Fibroblast of skin of right biceps (primary cell): ENCODE data around the gene SYNPO2.
"Not testable (repeated sequence)": the region's sequence is repeated elsewhere in the genome, so short reads cannot be mapped to it uniquely, and the experiment has no call there.

Source experiments
- DNase-seq: peaks from one replicate; pipeline ENCODE4 v3.0.0-alpha.2; 2013

Gene SYNPO2

GRCh38 chr4:118977100-118977499 lies 88.4 kb downstream of the SYNPO2 start:
- DNase-seq, result not testable (repeated sequence)

DNA sequence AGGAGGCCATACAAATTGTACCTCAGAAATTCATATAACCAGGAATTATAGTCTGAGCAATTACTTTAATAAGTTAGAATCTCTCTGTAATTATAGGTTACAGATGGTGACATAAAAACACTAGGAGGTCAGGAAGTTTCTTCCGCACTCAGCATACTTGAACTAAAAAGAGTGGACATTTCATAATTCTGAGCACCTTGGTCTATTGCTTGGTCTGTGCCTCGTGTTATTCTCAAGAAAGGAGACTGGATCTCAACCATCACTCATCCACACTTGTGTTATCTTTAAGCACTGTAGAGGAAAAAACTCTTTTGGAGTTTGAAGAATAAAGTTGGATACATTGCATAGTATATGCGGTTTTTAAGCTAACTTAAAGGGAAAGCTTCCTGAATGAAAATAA lies 91.1 kb downstream of the SYNPO2 start:
- DNase-seq, result no peak

DNA sequence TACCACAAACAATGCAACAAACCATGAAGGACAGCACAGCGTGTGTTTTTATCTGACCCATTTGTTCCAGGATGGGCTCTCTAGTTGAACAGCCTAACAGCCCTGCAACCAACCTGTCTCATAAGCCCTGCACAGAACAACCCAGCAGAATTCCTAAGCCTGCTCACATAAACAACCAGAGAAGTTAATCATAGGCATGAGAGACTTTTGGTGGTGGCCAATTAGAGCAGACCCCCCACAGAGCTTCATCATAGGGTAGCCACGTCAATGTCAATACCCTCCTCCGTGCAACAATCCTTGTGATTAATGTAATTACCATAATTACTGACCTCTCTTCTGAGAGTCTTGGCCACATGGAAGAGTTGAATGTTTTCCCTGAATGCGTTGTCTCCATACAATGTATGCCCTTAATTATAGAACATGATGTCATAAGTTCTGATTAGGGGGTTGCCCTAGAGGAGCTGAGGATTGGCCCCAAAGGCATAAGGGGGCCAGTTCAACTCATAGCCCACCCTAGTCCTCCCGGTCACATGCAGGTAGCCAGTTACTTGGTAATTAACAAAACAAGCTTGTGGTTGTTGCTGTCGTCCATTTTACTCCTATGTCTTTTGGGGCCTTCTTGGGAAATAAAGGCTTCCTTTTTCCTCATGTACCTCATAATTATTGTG lies 92.7 kb downstream of the SYNPO2 start:
- peak; percentile 87 for DNase-seq

DNA sequence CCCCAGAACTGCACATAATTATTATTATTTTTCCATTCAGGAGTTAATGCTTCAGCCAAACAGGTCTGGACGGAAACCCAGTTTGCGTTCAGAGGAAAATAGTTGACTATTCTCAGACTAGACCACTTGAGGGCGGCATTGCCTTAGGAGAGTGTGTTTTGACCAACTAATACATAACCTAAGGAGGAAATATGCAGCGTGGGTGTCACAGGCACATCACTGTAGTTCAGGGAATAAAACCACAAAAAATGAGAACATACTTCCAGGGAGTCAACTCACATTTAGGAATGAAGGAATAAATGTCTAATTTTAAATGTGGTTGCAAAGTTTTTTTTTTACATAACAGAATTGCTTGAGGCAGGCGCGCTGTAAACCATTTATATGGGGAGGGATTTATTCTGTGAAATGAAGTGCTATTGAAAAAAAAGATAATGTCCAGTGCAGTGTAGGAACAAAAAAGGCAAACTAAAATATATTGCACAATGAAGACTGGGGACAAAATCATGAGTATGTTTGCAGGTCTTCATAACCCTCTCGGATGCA lies 93.3 kb downstream of the SYNPO2 start:
- DNase-seq, result peak; percentile 97

DNA sequence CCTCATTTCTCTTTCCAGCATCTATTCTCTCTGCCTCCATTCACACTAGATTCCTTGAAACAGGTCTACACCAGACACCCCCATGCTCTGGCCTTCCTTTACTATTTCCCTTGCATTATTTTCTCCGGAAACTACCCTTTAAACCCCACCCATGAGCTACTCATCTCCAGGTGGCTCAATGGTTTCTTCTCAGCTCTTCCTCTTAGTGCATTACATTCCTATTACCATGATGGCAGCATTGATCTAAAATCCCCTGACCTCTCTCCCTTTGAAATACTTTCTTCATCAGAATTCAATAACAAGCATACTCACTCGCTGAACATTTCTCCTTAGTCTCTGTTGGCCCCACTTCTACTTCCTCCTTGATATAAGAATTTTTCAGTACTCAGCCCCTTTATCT lies 94.6 kb downstream of the SYNPO2 start:
- DNase-seq, result no peak

DNA sequence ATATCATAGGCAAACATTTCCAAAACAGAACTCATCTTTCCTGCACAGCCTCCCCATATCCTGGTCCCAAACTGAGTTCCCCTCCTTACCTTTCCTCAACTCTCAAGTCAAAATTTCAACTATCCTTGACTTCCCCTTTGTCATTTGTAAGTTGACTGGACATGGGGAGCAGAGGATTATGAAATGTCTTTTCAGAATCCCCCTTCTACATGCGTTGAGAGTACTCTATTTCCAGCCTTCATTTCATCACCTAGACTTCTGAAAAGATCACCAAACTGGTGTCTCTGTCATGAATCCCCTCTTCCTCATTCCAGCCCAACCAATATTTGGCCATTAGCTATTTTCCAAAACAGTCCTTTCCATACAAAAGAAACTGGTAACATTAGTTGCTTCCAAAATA lies 95.2 kb downstream of the SYNPO2 start:
- no peak for DNase-seq

DNA sequence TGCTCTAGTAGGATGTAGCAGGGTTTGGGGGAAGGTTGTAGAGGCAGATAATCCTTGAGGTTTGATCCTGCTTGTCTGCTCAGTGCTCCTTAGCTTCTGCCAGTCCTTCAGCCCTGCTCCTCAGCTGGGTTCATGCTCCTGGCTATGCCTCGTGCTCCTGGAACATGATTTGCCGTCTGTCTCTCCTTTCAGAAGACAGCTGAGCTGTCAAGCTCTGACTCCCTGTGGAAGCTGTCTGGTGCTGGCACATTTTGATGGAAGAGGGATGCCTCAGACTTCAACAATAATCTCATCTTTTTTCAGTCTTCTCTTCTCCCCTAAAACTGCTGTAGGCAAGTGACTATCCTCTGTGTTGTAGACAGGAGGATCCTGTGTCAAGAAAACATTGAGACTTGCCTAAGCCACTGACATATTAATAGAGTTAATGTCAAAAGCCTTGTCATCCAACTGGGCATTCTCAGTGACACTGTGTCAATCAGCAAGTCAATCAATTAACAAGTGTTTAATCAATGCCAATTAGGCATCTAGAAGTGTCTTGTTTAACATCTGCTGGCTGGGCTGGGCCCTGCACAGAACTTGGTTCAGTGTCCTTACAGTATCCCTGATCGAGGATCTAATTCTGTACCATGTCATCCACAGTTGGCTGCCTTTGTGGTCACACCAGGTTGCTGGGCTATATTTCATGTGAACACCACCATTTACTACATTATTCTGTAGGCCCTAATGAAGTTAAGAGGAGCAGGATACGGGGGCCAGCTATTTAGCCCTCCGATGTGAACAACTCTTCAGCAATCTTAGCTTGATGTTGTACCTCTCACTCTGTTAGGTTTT lies 96.7 kb downstream of the SYNPO2 start:
- no peak for DNase-seq

GRCh38 chr4:118987959-118988634 lies 99.4 kb downstream of the SYNPO2 start:
- DNase-seq, result no peak

- DNase-seq, result no peak
These were observed 100.0 kb downstream of the SYNPO2 start for GRCh38 chr4:118988635-118988972.

GRCh38 chr4:118989098-118990080 lies 100.7 kb downstream of the SYNPO2 start:
- DNase-seq, result peak; percentile 97

GRCh38 chr4:118991686-118992085 lies 103.0 kb downstream of the SYNPO2 start:
- no peak for DNase-seq

- no peak for DNase-seq
These were observed 103.5 kb downstream of the SYNPO2 start for GRCh38 chr4:118992149-118992548.

DNA sequence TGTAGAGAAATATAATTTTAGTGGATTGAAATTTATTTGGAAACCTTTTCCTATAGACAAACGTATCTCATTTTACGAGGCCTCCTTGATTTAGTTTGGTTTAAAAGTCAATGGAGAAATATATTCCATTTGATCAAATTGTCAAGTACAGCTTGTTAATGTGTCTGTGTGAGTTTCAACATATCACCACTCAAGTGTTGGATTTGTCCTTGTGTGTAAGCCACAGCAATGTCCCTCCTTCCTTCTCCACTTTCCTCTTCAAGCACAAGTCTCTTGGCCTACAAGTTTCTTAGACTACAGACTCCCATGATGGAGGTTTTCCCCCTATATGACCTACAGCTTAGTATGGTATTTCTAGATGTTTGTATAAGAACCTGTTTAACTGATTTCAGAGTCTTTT lies 104.7 kb downstream of the SYNPO2 start:
- DNase-seq, result no peak

DNA sequence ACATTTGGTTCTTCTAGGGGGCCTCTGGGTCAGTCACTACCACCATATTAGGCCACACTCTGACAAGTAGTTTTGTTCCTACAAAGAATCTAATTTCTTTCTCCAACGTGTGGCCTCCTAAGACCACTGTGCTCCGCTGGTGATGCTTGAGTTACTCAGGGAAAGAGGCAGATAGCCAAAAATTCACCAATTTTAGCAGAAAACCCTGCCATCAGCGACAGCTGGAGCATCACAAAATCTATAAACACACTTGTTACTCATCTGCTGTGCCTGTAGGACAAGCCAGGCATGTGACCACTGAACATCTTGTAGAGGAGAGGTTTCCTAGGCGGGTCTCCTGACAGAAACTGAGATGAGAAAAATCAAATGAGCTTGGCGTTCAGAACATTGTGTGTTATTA lies 105.4 kb downstream of the SYNPO2 start:
- DNase-seq, result no peak

GRCh38 chr4:118995693-118996391 lies 107.2 kb downstream of the SYNPO2 start:
- no peak for DNase-seq

GRCh38 chr4:118997601-118998000 lies 108.9 kb downstream of the SYNPO2 start:
- DNase-seq, result peak; percentile 42

GRCh38 chr4:118999919-119000318 lies 111.3 kb downstream of the SYNPO2 start:
- DNase-seq, result no peak

DNA sequence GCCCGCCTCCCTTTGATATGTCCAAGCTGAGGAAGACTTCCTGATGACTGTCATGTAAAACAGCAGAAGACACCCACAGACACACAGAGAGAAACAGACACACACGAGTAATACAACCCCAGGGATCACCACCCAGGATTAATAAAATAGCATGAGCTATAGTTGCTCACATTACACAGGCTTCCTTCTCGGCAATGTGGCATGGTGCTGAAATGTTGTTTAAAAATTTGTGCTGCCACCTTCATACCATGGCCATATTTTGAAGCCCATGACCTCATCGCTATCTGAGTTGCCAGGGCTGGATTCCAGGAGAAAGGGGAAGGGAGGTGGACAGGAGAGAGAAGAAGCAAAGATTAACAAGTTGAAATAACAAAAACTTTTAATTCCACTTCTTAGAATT lies 111.7 kb downstream of the SYNPO2 start:
- no peak for DNase-seq

GRCh38 chr4:119002476-119002875 lies 113.8 kb downstream of the SYNPO2 start:
- no peak for DNase-seq

DNA sequence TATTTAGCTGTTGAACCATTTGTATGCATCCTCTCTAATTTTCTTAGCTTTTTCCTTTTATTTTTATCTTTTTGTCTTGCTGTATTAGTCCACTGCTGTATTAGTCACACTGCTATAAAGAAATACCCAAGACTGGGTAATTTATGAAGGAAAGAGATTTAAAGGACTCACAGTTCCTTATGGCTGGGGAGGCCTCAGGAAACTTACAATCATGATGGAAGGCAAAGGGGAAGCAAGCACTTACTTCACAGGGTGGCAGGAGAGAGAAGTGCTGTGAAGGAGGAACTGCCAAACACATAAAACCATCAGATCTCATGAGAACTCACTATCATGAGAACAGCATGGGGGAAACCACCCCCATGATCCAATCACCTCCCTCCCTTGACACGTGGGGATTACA lies 114.3 kb downstream of the SYNPO2 start:
- DNase-seq, result not testable (repeated sequence)

DNA sequence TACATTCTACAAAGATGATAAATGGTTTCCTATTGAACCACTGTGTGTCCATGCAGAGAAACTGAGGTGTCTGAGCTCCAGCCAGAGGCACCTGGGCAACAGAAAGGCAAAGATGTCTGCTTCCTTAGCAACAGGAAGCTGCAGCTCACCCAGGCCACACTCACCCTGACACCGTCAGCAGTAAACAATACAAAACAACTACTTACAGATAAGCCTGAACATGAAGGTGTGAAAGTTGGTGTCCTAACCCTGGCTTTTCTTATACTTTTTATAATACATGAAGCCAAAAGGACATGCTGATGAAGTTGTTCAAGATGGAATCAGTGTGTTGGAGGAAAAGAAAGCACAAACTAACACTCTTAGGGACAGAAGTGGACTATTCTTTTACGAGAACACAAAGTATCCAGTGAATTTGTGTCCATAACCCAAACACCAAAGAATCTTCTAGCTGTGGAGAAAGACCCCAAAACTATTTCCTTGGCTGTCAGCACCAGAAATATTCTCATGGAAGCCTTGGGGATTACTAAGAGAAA lies 117.3 kb downstream of the SYNPO2 start:
- DNase-seq, result no peak

- no peak for DNase-seq
These were observed 120.1 kb downstream of the SYNPO2 start for GRCh38 chr4:119008761-119009160.
